Neural cell (in vitro differentiated cells): ENCODE data around the gene GPSM1. TPM values are rescaled to one million over a fixed set of nuclear protein-coding genes. Genes with fewer than 3 reads are reported as not detected.

Source experiments
- H2AFZ ChIP-seq: fragments of 200-600, 300-800 bp; sonication (generic), shearing (Covaris generic); 2 replicates; pipeline ENCODE4 v1.6.0; 2014; ENCODE audit warnings: low read depth, mild to moderate bottlenecking, antibody characterized with exemption, low read length, moderate library complexity
- H3F3A ChIP-seq: fragments of 200-600 bp; shearing (Covaris generic); 2 replicates; pipeline ENCODE4 v1.6.1; 2016; ENCODE audit warnings: mild to moderate bottlenecking, moderate library complexity, mixed read lengths, antibody characterized with exemption, low read length; ENCODE audit not compliant: insufficient read depth, poor library complexity, severe bottlenecking
- H3K27ac ChIP-seq: fragments of 200-600, 300-800 bp; sonication (generic), shearing (Covaris generic); 2 replicates; pipeline ENCODE4 v1.5.1; 2014; ENCODE audit warnings: mild to moderate bottlenecking, low read length, moderate library complexity
- H3K27me3 ChIP-seq: fragments of 300-800, 200-600 bp; sonication (generic), shearing (Covaris generic); 2 replicates; pipeline ENCODE4 v1.6.0; 2014; ENCODE audit warnings: mild to moderate bottlenecking, low read depth, low read length, moderate library complexity; ENCODE audit not compliant: insufficient read depth
- H3K36me3 ChIP-seq: fragments of 300-800, 200-600 bp; sonication (generic), shearing (Covaris generic); 2 replicates; pipeline ENCODE4 v1.5.1; 2014; ENCODE audit warnings: mild to moderate bottlenecking, antibody characterized with exemption, low read length, moderate library complexity; ENCODE audit not compliant: insufficient read depth
- H3K4me2 ChIP-seq: fragments of 300-800, 200-600 bp; sonication (generic), shearing (Covaris generic); 2 replicates; pipeline ENCODE4 v1.6.0; 2014; ENCODE audit warnings: mild to moderate bottlenecking, low read length
- H3K4me3 ChIP-seq: fragments of 300-800, 200-600 bp; sonication (generic), shearing (Covaris generic); 2 replicates; pipeline ENCODE4 v1.5.1; 2014; ENCODE audit warnings: mild to moderate bottlenecking, low read length, moderate library complexity
- H3K79me2 ChIP-seq: fragments of 200-600 bp; shearing (Covaris generic); replicated peaks from 2 replicates; pipeline ENCODE4 v1.6.0; 2014; ENCODE audit warnings: mild to moderate bottlenecking, low read length, moderate library complexity; ENCODE audit not compliant: insufficient read depth
- H3K9ac ChIP-seq: fragments of 300-800, 200-600 bp; sonication (generic), shearing (Covaris generic); 2 replicates; pipeline ENCODE4 v1.6.1; 2016; ENCODE audit warnings: mild to moderate bottlenecking, low read length, mixed read lengths
- H3K9me2 ChIP-seq: fragments of 200-600 bp; shearing (Covaris generic); 2 replicates; pipeline ENCODE4 v1.6.1; 2016; ENCODE audit warnings: mild to moderate bottlenecking, low read length, mixed read lengths; ENCODE audit not compliant: insufficient read depth
- H3K9me3 ChIP-seq: fragments of 200-600, 300-800 bp; sonication (generic), shearing (Covaris generic); 2 replicates; pipeline ENCODE4 v1.6.1; 2016; ENCODE audit warnings: mild to moderate bottlenecking, mixed run types, low read length, moderate library complexity, mixed read lengths
- H4K20me1 ChIP-seq: fragments of 200-600 bp; shearing (Covaris generic); 2 replicates; pipeline ENCODE4 v1.6.1; 2016; ENCODE audit warnings: mild to moderate bottlenecking, mixed run types; ENCODE audit not compliant: insufficient read depth
- EP300 ChIP-seq: fragments of 450-650 bp; conservative IDR thresholded peaks from 2 replicates; pipeline ENCODE4 v1.6.1; 2014; ENCODE audit warnings: antibody characterized with exemption, mild to moderate bottlenecking, moderate library complexity; ENCODE audit not compliant: poor library complexity, severe bottlenecking
- EZH2 ChIP-seq: fragments of 200-600, 300-800 bp; shearing (Covaris generic), sonication (generic); IDR thresholded peaks from 2 replicates; pipeline ENCODE4 v1.6.1; 2014; ENCODE audit warnings: antibody characterized with exemption, low read length, borderline replicate concordance, mild to moderate bottlenecking; ENCODE audit not compliant: insufficient read depth, poor library complexity, severe bottlenecking
- MXI1 ChIP-seq: fragments of 450-650 bp; conservative IDR thresholded peaks from 2 replicates; pipeline ENCODE4 v1.6.1; 2014; ENCODE audit warnings: antibody characterized with exemption, mild to moderate bottlenecking; ENCODE audit not compliant: poor library complexity, severe bottlenecking
- POLR2AphosphoS5 ChIP-seq: IDR thresholded peaks from 2 replicates; pipeline ENCODE4 v1.6.1; 2012
- RAD21 ChIP-seq: fragments of 450-650 bp; conservative IDR thresholded peaks from 2 replicates; pipeline ENCODE4 v1.6.1; 2014; ENCODE audit warnings: antibody characterized with exemption, mild to moderate bottlenecking, moderate library complexity
- SMC3 ChIP-seq: fragments of 450-650 bp; conservative IDR thresholded peaks from 2 replicates; pipeline ENCODE4 v1.6.1; 2014; ENCODE audit warnings: antibody characterized with exemption, mild to moderate bottlenecking, moderate library complexity; ENCODE audit not compliant: poor library complexity
- TAF1 ChIP-seq: IDR thresholded peaks from 2 replicates; pipeline ENCODE4 v1.6.1; 2012; ENCODE audit warnings: low read depth
- polyA plus RNA-seq: library from polyadenylated mRNA; depleted of rRNA; stranded (reverse); fragments of >200 nt; gene quantifications from 2 replicates; pipeline ENCODE4 v1.2.3, GENCODE V29; 2014
- TF ChIP-seq, protein P1 (sequence below): fragments of 450-650 bp; IDR thresholded peaks from 2 replicates; pipeline ENCODE4 v1.5.1; 2014; ENCODE audit warnings: antibody characterized with exemption, mild to moderate bottlenecking, moderate library complexity; ENCODE audit not compliant: poor library complexity, severe bottlenecking
- TF ChIP-seq, protein P2 (sequence below): IDR thresholded peaks from 2 replicates; pipeline ENCODE4 v1.6.1; 2012; ENCODE audit warnings: borderline replicate concordance

GPSM1 gene
- polyA plus RNA-seq, 1 donor from 2014 or later = 117 TPM

DNA sequence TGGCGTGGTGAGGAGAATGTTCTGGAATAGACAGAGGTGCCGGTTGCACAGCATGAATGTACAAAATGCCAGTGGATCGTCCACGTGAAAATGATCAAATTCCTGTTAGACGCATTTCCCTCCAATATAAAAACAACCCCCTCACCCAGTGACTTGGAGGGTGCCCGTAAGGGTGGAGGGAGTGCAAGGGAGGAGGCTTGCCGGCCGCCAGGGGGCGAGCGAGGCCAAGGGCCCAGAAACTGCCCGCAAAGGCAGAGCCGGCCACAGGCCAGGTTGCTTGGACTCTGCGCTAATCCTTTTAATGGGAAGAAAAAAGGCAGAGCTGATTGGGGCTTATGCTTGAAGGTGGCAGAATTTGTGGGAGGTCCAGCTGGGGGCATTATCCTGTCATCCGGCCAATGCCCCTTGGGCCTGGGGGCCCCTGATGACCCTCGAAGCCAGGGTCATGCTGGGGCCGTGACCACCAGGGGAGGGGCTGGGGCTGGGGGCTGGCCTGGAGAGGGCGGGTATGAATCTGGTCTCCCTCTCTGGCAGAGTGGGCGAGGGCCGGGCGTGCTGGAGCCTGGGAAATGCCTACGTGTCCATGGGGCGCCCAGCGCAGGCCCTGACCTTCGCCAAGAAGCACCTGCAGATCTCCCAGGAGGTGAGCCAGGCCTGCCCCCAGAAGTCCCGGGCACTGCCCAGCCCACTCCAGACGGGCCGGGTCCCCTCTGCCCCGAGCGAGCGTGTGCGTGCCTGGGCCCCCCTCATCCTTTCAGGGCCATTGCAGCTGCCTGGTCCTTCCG is 12.0 kb downstream of the GPSM1 start:
- H3K4me3 ChIP-seq = no peak overlapping the region
- no peak for TF ChIP-seq MXI1
- TF ChIP-seq, protein P1, sequence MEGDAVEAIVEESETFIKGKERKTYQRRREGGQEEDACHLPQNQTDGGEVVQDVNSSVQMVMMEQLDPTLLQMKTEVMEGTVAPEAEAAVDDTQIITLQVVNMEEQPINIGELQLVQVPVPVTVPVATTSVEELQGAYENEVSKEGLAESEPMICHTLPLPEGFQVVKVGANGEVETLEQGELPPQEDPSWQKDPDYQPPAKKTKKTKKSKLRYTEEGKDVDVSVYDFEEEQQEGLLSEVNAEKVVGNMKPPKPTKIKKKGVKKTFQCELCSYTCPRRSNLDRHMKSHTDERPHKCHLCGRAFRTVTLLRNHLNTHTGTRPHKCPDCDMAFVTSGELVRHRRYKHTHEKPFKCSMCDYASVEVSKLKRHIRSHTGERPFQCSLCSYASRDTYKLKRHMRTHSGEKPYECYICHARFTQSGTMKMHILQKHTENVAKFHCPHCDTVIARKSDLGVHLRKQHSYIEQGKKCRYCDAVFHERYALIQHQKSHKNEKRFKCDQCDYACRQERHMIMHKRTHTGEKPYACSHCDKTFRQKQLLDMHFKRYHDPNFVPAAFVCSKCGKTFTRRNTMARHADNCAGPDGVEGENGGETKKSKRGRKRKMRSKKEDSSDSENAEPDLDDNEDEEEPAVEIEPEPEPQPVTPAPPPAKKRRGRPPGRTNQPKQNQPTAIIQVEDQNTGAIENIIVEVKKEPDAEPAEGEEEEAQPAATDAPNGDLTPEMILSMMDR = peak; percentile 56
- no peaks in the 10 kb centered on the region for H3K9me2 ChIP-seq
- no peak overlapping the region for H2AFZ ChIP-seq
- H3K4me2 ChIP-seq = no peak overlapping the region
- no peaks in the 10 kb centered on the region for H3K27me3 ChIP-seq
- H3K36me3 ChIP-seq = no peaks in the 10 kb centered on the region
- H3F3A ChIP-seq = no peaks in the 10 kb centered on the region
- no peak overlapping the region for H3K27ac ChIP-seq
- H3K9me3 ChIP-seq = no peaks in the 10 kb centered on the region
- H3K9ac ChIP-seq = no peak overlapping the region
- H4K20me1 ChIP-seq = no peaks in the 10 kb centered on the region
- no peaks in the 10 kb centered on the region for H3K79me2 ChIP-seq

DNA sequence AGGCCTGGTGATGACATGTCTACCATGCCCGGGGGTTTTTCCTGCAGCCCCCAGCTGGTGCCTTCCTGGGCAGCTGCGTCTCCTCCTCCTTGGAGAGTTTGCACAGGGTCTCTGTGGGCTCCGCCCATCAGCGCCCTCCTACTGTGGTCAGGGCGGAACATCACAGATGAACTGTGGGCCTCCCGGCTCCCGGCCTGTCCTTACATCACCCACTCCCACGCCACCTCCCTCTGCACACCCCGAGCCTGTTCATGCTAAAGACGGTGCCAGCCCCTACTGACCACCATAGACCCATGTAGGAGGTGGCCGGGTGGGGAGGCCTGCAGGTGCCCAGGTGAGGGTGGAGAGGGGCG is 12.6 kb downstream of the GPSM1 start:
- no peaks in the 10 kb centered on the region for H4K20me1 ChIP-seq
- H3K4me3 ChIP-seq = no peak overlapping the region
- H3K9me3 ChIP-seq = no peaks in the 10 kb centered on the region
- H3K9me2 ChIP-seq = no peaks in the 10 kb centered on the region
- no peak overlapping the region for H3K9ac ChIP-seq
- H3K27ac ChIP-seq = no peak overlapping the region
- H3K79me2 ChIP-seq = no peaks in the 10 kb centered on the region
- no peaks in the 10 kb centered on the region for H3F3A ChIP-seq
- no peak overlapping the region for H3K4me2 ChIP-seq
- H2AFZ ChIP-seq = no peak overlapping the region
- no peak for TF ChIP-seq RAD21
- TF ChIP-seq POLR2AphosphoS5 = no peak
- no peak for TF ChIP-seq SMC3
- no peak for TF ChIP-seq TAF1
- TF ChIP-seq MXI1 = no peak
- TF ChIP-seq, protein P2, sequence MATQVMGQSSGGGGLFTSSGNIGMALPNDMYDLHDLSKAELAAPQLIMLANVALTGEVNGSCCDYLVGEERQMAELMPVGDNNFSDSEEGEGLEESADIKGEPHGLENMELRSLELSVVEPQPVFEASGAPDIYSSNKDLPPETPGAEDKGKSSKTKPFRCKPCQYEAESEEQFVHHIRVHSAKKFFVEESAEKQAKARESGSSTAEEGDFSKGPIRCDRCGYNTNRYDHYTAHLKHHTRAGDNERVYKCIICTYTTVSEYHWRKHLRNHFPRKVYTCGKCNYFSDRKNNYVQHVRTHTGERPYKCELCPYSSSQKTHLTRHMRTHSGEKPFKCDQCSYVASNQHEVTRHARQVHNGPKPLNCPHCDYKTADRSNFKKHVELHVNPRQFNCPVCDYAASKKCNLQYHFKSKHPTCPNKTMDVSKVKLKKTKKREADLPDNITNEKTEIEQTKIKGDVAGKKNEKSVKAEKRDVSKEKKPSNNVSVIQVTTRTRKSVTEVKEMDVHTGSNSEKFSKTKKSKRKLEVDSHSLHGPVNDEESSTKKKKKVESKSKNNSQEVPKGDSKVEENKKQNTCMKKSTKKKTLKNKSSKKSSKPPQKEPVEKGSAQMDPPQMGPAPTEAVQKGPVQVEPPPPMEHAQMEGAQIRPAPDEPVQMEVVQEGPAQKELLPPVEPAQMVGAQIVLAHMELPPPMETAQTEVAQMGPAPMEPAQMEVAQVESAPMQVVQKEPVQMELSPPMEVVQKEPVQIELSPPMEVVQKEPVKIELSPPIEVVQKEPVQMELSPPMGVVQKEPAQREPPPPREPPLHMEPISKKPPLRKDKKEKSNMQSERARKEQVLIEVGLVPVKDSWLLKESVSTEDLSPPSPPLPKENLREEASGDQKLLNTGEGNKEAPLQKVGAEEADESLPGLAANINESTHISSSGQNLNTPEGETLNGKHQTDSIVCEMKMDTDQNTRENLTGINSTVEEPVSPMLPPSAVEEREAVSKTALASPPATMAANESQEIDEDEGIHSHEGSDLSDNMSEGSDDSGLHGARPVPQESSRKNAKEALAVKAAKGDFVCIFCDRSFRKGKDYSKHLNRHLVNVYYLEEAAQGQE = no peak
- TF ChIP-seq EZH2 = no peak
- TF ChIP-seq EP300 = no peak
- TF ChIP-seq, protein P1 = no peak
- H3K36me3 ChIP-seq = no peaks in the 10 kb centered on the region
- H3K27me3 ChIP-seq = no peaks in the 10 kb centered on the region
